Endothelial cell of umbilical vein (primary cell): Measurements from ENCODE around the gene BRAT1. TPM values are rescaled to one million over a fixed set of nuclear protein-coding genes. Genes with fewer than 3 reads are reported as not detected.

Experiments
- BruUV-seq: library from RNA; stranded (reverse); fragments of 400-500 nt; replicated peaks from 2 replicates; lab custom pipeline; 2021; lab: Mats Ljungman, UMichigan
- CTCF ChIA-PET: fragments of 300-600, 350-600 bp; sonication (Branson Sonifier 250); formaldehyde crosslinking; loops from one replicate; lab custom pipeline; 2021; ENCODE audit warnings: antibody characterized with exemption, inconsistent platforms; lab: Charles Lee
- POLR2A ChIA-PET: fragments of 300-600, 350-600 bp; sonication (Branson Sonifier 250); formaldehyde crosslinking; loops from one replicate; lab custom pipeline; 2021; ENCODE audit warnings: antibody characterized with exemption, inconsistent platforms; lab: Charles Lee
- DNase-seq: peaks from one replicate; pipeline ENCODE4 v3.0.0-alpha.2; 2011; ENCODE audit warnings: low read depth, low spot score
- FAIRE-seq: peaks from 2 replicates; lab custom pipeline; 2011; peaks lifted over from hg19 to GRCh38; lab: Jason Lieb, UNC
- H2AFZ ChIP-seq: 2 replicates; pipeline ENCODE4 v1.6.0; 2012; ENCODE audit warnings: low read depth, low read length, control low read depth, inconsistent platforms
- H3K27ac ChIP-seq: 2 replicates; pipeline ENCODE4 v1.5.1; 2011; ENCODE audit warnings: low read depth, mild to moderate bottlenecking, control low read depth, low read length, moderate library complexity; ENCODE audit not compliant: insufficient read depth
- H3K27me3 ChIP-seq, 2 experiments: 2 replicates each; pipeline versions ENCODE4 v1.6.0 to v1.6.1; 2011; ENCODE audit warnings: low read length in 2 of 2, mixed read lengths in 1 of 2; ENCODE audit not compliant: control insufficient read depth in 2 of 2, insufficient read depth in 2 of 2
- H3K36me3 ChIP-seq, 2 experiments: 2 replicates in 1 of 2; 3 replicates in 1 of 2; pipeline ENCODE4 v1.5.1; 2011; ENCODE audit warnings: low read length in 2 of 2, mild to moderate bottlenecking in 1 of 2, moderate library complexity in 1 of 2; ENCODE audit not compliant: control insufficient read depth in 2 of 2, insufficient read depth in 2 of 2; ENCODE audit errors: extremely low read depth in 1 of 2
- H3K4me1 ChIP-seq: 3 replicates; pipeline ENCODE4 v1.5.1; 2011; ENCODE audit warnings: mild to moderate bottlenecking, low read length; ENCODE audit not compliant: control insufficient read depth, insufficient read depth; ENCODE audit errors: extremely low read depth
- H3K4me2 ChIP-seq: 2 replicates; pipeline ENCODE4 v1.6.1; 2011; ENCODE audit warnings: low read length, control low read depth, mixed read lengths; ENCODE audit not compliant: insufficient read depth
- H3K4me3 ChIP-seq, 3 experiments: fragments of 200-600 bp in 1 of 3; sonication (generic), shearing (Covaris generic) in 1 of 3; replicated peaks in 1 of 3; 2 replicates each; pipeline ENCODE4 v1.5.1; 2011 to 2016; ENCODE audit warnings: control low read depth in 3 of 3, low read length in 3 of 3, mild to moderate bottlenecking in 2 of 3, inconsistent platforms in 1 of 3, low read depth in 1 of 3, moderate library complexity in 1 of 3; ENCODE audit not compliant: insufficient read depth in 1 of 3
- H3K79me2 ChIP-seq: 2 replicates; pipeline ENCODE4 v1.6.0; 2012; ENCODE audit warnings: low read length, inconsistent platforms; ENCODE audit not compliant: control insufficient read depth, insufficient read depth
- H3K9ac ChIP-seq: replicated peaks from 2 replicates; pipeline ENCODE3; 2011; ENCODE audit warnings: low read length, control low read depth; ENCODE audit not compliant: insufficient read depth; ENCODE audit errors: extremely low read depth
- H3K9me1 ChIP-seq: replicated peaks from 3 replicates; pipeline ENCODE4 v1.6.0; 2011; ENCODE audit warnings: mild to moderate bottlenecking, low read length; ENCODE audit not compliant: control insufficient read depth, insufficient read depth; ENCODE audit errors: extremely low read depth
- H3K9me3 ChIP-seq: replicated peaks from 2 replicates; pipeline ENCODE4 v1.5.1; 2012; ENCODE audit warnings: low read length, inconsistent platforms; ENCODE audit not compliant: control insufficient read depth, insufficient read depth
- H4K20me1 ChIP-seq: replicated peaks from 2 replicates; pipeline ENCODE3; 2011; ENCODE audit warnings: mild to moderate bottlenecking, low read length; ENCODE audit not compliant: control insufficient read depth, insufficient read depth; ENCODE audit errors: extremely low read depth
- FOS ChIP-seq: IDR thresholded peaks from 2 replicates; pipeline ENCODE4 v1.6.1; 2011; ENCODE audit warnings: mild to moderate bottlenecking, low read length, moderate library complexity, borderline replicate concordance; ENCODE audit not compliant: insufficient read depth
- GATA2 ChIP-seq: IDR thresholded peaks from 2 replicates; pipeline ENCODE4 v1.7.0; 2011; ENCODE audit warnings: low read depth, mild to moderate bottlenecking, moderate library complexity, mixed read lengths, low read length; ENCODE audit not compliant: insufficient read length, insufficient read depth
- JUN ChIP-seq: IDR thresholded peaks from 2 replicates; pipeline ENCODE4 v1.6.1; 2011; ENCODE audit warnings: borderline replicate concordance, low read depth; ENCODE audit not compliant: insufficient read length, insufficient read depth
- MYC ChIP-seq: IDR thresholded peaks from one replicate; pipeline ENCODE4 v1.6.1; 2011; ENCODE audit warnings: mild to moderate bottlenecking, low read depth, low read length
- POLR2A ChIP-seq: IDR thresholded peaks from 2 replicates; pipeline ENCODE4 v1.6.1; 2012; ENCODE audit warnings: low read depth, mild to moderate bottlenecking, control low read depth, low read length
- dilution Hi-C: fragments of 300-500 bp; cut with MboI; formaldehyde crosslinking; loops from one replicate; pipeline ENCODE4 v1.15.0; 2019; ENCODE audit warnings: low sequenced_read_pairs; ENCODE audit not compliant: extremely low pct_ligation_motif_present
- intact Hi-C: fragments of 100-400 bp; cut with micrococcal nuclease; formaldehyde crosslinking; loops from one replicate; pipeline ENCODE4 v1.10.0; 2022
- polyA plus RNA-seq, 4 experiments: library from polyadenylated mRNA; depleted of rRNA in 3 of 4; stranded (reverse) in 3 of 4; unstranded in 1 of 4; fragments of >200 nt; gene quantifications; 2 replicates each; pipeline versions ENCODE4 v1.2.1 to v1.2.3, GENCODE V29; 2011 to 2012; ENCODE audit warnings: missing spikeins in 1 of 4
- total RNA-seq: library from RNA; stranded (reverse); gene quantifications from 2 replicates; pipeline ENCODE4 v1.2.3, GENCODE V29; 2021
- TF ChIP-seq, protein P1 (sequence below): IDR thresholded peaks from 2 replicates; pipeline ENCODE4 v1.6.1; 2011; ENCODE audit not compliant: insufficient read depth, insufficient read length

BRAT1 gene
- total and polyA plus RNA-seq, 2 donors (not counting 3 experiments of a cell fraction or from before 2014, with no cell fraction given): 31.1 to 31.6 TPM

DNA sequence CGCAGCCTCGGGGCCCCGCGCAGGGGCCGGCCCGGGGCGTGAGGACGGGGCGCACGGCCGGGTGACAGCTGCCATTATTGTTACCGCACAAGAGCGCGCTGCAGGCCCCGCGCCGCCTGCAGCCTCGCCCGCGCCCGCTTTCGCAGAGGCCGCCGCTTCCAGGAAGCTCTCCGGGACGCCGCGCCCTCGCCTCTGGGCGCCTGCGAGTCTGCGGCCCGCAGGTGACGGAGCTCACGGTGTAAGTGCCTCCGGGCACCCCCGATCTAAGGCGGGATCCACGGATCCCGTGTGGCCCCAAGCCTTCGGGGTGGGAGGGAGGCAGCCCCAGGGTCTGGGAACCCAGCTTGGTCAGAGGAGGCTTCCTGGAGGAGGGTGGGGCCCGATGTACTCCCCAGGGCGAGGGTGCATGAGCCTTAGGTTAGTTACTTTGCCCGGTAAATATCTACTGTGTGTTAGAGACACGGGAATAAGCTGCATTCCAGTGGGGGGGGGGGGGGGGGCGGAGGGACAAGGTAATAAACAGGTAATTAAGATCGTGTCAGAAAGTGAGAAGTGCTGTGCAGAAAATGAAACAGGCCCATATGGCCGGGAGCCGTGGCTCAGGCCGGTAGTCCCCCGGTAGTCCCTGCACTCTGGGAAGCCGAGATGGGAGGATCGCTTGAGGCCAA, 4.1 kb upstream of the BRAT1 start:
- dilution Hi-C loops: no loop called here
- Histone ChIP-seq H3K27ac (peak overlapping the region; percentile 72), H4K20me1 (no peaks in the 10 kb centered on the region), H2AFZ (peak overlapping the region; percentile 61), H3K9me3 (no peaks in the 10 kb centered on the region), H3K36me3 (no peaks in the 10 kb centered on the region), H3K4me2 (peak overlapping the region; percentile 82), H3K79me2 (peaks cover 9% of the 10 kb centered on the region), H3K27me3 (no peaks in the 10 kb centered on the region), H3K4me1 (peaks cover 7% of the 10 kb centered on the region), H3K9me1 (no peaks in the 10 kb centered on the region), H3K4me3 (peak overlapping the region; percentile 73 to 75 (median 74)), H3K9ac (peak overlapping the region; percentile 77)
- DNase-seq: no peak
- intact Hi-C loops: loop anchor here (5.0 kb wide), 2 partner anchors 103 to 107 kb away; no protein-coding TSS in a partner anchor
- TF ChIP-seq FOS (no peak), JUN (no peak), GATA2 (no peak), MYC (no peak), POLR2A (no peak)
- TF ChIP-seq, protein P1, sequence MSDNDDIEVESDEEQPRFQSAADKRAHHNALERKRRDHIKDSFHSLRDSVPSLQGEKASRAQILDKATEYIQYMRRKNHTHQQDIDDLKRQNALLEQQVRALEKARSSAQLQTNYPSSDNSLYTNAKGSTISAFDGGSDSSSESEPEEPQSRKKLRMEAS: no peak
- BruUV-seq: no TSS peak
- CTCF ChIA-PET: interaction anchor here (0.6 to 2.6 kb wide), 4 partner anchors 13 to 122 kb away, joined by 3 to 8 read pairs (median 3); no protein-coding TSS in a partner anchor
- POLR2A ChIA-PET: no interaction called here
- no peak for FAIRE-seq
